ENCODE results near the gene TMEM263.
A peak's percentile ranks its signal among the peaks of the same experiment; 100 is the strongest.

Gene TMEM263

DNA sequence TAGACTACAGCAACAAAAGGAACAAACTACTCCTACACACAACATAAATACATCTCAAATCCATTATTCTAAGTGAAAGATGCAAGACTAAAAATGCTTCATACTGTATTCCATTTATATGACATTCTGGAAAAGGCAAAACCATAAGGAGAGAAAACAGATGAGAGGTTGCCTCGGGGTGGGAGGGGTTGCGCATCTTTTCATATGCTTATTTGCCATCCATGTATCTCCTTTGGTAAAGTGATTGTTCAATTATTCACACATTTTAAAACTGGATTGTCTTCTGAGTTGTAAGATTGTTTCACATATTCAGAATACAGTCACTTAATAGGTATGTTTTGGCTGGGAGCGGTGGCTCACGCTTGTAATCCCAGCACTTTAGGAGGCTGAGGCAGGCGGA lies 5.1 kb upstream of the TMEM263 start:
- no peak for DNase-seq

DNA sequence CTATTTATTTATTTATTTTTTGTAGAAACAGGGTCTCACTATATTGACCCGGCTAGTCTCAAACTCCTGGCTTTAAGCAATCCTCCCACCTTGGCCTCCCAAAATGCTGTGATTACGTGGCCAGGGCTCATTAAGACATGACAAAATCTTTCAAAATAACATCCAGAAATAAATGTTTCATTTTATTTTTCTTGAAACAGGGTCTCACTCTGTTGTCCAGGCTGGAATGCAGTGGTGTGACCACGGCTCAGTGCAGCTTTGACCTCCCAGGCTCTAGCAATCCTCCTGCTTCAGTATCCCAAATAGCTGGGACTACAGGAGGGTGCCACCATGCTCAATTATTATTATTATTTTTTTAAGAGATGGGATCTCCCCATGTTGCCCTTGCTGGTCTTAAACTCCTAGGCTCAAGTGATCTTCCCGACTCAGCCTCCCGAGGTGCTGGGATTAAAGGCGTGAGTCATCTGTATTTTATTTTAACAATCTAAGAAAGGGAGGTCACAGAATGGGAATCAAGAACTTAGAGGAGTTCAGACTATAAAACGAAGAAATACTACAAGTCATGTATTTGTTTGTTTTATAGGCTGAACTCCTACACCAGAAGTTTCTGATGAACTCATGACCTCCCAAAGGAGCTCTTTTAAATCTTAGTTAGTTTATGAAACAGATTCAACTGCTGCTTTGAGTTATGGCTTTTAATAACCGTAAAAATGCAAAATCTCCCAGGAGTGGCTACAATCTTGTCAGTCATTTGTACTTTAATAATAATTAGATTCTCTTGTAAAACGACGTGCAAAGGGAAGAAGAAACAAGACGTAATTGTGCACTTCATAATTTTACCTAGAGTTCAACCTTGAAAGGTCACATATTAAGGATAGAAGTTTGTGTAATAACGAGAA lies 2.1 kb upstream of the TMEM263 start:
- no peak for DNase-seq

DNA sequence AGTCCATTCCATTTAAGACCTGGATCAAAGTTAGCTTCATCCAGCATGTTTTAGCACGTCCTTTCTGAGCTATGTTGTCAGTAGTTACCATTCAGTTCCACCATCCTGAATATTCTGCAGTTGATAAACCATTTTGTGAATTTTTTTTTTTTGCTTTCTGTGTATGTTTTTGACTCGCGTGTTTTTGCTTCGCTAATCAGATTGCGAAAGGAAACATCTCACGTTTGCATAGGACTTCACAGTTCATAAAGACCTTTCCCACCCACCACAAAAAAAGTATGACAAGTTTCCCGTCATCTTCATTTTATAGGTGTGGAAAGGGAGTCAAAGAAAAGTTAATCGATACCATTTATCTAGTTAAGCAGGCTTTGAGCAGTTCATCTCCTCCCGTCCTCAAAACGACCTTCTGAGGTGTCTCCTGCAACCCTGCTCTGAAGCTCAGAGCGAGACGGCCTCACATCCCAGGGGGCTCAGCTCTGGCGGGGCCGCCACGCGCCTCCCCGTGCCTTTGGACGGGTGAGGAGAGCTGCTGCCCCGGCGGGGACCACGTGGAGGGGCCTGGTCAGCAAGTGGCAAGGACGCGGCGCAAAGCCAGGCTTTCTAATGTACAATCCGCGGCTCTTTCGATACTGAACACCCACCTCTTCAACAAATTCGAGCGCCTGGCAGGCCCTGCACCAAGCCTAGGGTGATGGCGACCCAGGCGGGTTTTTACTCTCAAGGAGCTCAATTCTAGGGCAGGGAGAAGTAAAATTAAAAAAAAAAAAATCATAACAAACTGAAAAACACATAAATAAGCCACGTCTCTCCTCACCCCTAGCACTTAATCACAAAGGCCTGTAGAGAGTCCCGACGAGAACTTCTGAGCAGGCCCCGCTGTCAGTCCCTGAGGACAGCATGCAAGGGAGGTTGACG lies 988 bp upstream of the TMEM263 start:
- DNase-seq = no peak

DNA sequence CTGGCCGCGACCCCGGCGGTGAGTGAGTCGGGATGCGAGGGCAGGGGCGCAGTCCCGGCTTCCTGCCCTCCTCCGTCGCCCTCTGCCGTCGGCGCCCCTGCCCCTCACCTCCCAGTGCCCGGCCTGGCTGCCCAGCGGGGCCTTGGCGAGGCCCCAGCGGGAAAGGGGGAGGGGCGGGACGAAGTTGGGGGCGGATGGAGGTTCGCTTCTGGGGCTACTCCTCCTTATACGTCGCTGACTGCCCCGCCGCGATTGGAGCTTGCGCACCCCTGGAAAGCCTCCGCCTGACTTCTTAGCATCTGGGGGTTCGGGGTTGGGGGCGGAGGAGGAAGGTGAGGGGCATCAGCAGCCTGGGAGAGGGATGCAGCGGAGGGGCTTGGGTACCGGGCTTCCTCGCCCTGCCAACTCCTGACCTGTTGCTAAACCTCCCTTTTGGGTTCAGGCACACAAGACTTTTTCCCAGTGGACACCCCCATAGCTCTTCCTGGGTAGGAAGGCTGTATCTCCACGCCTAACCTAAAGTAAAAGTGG lies 406 bp downstream of the TMEM263 start:
- DNase-seq = peak; percentile 40

DNA sequence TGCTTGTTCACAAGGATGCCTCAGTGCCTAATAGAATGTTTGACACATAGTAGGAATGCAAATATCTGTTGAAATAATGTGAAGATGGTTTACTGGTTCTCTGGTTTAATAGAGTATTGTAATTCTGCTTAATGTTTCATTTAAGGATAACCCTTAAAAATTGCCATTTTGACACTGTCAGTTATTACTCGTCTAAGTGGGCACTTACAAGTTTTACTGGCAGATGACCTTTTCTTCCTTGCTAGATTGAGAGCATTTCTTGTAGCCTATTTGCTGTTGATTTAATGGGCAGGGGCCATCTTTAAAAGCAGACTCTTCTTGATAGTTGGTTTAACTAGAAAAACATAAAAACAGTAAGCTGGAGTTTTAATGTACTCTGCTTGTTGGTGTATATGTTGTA lies 1.9 kb downstream of the TMEM263 start:
- DNase-seq = peak; percentile 7

DNA sequence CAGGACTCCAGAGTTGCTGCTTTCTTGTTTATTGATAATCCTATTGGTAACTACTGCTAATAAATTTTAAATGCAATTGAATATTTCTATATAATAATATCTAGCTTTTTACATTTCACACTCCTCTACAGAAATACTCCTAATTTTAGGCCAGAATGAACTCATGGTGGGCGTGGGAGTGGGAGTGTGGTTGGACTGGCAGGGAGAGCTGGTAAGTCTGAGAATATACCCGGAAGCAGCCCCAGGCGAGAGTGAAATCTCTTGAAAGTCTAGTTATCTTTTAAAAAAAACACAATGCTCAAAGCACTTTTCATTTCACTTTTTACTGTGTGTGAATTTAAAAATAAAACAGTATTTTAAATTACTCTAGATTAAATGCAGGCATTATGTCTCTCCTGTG lies 4.7 kb downstream of the TMEM263 start:
- DNase-seq = no peak

DNA sequence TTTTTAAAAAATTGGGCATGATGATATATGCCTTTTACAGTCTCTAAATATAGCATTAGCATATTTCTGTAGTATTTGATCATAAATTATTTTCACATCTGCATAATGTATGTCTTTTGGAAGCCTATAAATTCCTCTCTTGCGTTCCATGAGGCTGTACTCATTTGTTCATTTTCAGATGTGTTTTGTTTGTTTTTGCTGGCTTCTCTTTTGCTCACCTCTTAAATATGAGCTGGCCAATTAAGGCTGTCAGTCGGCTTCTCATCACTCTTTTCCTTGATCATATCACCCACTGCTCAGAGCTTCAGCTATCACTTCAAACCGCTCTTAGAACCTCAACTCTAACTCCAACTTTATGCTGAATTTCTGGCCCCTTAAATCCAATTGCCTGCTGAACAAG lies 6.6 kb downstream of the TMEM263 start:
- no peak for DNase-seq

DNA sequence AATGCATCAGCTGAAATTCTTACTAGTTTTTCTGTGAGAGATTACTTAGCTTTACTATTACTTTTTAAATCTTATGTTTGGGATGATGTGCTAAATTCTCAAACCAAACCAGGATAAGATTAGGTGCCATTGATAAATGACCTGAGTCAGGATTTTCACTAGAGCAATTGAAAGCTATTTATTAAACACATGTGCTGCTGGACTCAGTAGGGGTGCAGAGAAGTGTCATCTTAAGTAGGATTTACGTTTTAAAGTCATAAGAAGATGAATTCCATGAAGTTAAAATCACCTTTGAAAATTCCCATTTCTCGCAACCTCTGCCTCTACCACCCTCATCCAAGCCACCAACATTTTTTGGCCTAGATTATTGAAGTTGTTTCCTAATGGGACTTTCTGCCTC lies 8.8 kb downstream of the TMEM263 start:
- no peak for DNase-seq

DNA sequence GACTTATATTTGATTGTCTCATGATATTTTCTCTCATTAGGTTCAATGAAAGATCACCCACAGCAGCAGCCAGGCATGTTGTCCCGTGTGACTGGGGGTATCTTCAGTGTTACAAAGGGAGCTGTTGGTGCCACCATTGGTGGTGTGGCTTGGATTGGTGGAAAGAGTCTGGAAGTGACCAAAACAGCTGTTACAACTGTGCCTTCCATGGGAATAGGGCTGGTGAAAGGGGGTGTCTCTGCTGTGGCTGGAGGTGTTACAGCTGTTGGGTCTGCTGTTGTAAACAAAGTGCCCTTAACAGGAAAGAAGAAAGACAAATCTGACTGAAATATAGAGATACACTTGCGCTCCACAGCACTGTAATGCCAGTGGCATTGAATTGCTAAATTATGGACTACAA lies 15.4 kb downstream of the TMEM263 start:
- DNase-seq = no peak

DNA sequence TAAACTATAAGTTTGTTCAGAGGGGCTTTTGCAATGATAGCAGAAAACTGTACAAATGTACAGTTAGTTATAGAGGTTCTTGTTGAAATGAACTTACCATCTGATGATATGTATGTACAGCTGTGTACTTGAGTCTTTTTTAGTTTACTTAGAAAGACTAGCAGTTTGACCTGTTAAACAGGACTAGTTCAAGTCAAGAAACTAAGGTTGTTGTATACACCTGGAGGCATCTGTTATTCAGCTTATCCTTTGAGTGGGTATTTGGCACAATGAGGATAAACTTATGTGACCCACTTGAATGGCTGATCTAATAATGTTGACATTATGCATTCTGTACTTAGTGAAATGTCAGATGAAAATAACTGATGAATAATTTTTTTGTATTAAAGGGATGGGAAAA lies 17.8 kb downstream of the TMEM263 start:
- no peak for DNase-seq

DNA sequence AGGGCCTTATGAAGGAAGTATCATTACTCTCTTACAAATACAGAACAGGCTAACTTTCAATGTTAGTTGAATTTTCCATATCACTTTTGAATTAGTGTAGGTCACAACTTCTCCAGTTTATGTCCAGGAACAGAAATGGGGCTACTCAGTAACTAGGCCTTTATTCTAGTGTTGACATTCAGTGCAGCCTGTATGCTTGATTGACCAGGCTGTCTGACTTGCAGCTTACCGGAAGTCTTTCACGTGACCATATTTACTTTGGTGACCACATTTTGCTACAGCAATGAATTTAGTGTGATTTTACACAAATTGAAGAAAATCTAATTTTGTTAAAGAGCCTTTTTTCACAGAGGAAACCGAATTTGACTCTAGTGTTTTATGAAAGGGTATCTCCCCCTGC lies 18.8 kb downstream of the TMEM263 start:
- DNase-seq = no peak

DNA sequence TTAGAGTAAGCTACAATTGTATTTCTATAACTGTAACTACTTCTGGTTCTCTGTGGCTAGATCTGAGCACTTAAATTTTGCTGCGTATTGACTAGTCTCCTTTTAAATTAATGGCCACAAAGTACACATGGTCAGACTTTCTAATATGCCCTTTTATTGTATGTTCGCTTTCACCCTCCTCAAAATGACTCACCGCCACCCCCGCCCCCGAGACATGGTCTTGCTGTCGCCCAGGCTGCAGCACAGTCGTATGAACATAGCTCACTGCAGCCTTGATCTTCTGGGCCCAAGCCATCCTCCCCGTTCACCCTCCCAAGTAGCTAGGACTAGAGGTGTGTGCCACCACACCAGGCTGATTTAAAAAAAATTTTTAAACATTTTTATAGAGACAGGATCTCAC lies 19.4 kb downstream of the TMEM263 start:
- no peak for DNase-seq

DNA sequence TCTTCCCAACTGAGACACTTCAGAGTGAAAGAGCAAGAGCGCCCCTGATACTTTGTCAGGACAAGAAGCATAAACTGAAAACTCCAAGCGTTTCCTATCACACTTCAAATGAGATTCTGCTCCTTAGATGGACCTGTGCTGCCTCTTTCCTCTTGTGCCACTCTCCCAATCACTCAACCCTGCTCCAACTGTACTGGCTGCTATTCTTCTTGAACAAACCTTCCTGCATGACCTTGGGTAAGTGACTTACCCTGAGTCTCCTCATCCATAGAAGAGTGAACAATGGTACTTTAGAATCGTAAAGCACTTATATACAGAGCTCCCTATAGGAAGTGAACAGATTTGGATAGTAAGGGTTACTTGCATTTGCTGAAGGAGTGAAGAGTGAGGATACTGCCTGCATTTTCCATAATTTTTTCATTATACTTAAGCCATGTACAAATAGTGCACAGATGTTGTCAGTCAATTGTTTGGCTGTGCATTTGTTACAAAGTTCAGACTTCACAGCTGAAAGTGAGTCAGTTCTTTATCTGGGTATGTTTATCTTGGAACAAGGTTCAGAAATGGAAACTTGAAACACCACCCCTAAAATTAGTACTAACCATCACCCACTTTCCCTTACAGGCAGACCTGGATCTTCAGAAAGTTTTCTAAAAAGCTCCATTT lies 20.4 kb downstream of the TMEM263 start:
- no peak for DNase-seq

DNA sequence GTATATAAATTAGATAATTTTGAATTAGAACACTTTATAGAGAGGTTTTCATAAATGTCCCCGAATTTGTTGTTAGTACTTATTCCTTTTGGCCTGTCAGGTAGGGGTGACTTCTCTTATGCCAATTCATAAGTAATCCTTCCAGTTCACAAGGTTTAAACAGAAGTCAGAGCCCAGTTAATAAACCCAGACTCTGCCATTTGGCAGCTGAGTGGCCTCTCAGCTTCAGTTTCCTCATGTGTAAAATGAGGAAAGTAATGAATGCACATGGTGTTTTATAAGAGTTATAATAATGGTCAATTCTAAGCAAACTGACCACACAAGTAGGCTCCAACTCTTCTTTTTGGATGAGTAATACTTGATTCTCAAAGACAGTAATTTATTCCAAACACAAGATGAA lies 21.0 kb downstream of the TMEM263 start:
- no peak for DNase-seq

DNA sequence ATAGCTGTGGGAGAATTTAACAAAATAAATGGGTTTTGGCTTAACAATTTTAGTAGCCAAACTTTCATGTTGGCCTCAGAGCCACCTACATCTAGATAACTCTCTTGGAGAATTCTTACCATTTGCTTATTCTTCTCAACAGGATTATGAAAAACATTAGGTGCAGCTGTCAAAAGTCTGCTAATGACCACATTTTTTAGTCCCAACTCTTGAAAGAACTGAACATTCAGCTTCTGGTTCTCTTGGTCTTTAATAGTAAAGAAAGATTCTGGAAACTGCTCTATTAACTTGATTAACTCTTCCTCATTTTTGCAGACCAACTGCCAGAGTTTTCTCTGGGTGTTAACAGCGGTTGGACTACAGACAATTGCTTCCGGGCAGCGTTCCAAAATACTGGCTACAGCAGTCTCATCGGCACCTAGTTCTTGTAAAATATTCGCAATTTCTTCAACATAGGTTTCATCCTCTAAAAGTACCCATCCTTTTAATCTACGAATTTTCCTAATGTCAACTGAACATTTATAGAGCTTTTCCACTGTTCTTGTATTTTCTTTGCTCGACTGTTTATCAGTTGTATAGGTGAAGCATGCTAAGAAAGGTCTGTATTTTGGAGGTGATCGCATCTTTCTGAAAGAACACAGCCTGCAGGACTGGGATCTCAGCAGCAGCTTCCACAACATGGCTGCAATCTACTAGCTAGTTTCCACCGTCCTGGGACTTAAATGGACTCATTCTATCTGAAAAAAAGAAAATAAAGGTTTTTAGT lies 22.5 kb downstream of the TMEM263 start:
- DNase-seq = peak; percentile 70

DNA sequence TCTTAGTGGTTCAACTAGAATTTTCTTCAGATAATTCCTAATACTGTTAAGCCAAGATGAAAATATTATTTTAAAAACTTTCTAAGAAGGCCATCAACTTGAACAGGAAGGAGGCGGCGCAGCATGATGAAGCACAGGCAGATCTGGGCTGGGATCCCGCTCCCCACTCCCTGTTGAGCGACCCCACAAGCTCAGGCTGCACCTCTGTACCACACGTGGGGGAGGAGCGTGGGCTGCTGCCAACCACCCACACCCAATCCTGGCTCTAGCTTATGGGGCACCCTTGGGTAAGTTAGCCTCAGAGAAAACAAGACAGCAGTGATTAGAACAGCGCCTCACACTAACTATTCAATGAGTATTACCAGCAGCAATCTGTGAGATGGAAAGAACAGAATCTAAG lies 25.2 kb downstream of the TMEM263 start:
- DNase-seq = no peak

DNA sequence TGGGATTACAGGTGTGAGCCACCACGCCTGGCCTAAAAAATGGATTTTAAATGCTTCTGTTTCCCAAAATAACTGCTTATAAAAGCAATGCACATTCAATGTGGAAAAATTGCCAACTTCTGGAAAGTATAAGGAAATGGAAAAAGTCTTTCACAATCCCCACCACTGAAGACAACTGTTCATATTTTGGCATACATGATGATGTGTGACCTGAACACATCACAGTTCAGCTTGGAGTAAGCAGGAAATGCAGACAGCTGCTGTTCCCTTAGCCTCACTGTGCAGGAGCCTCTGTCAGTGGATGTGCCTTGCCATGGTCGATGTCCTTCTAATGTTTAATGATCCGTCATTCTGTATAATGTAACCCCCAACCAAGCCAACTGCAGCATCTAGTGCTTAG lies 26.1 kb downstream of the TMEM263 start:
- no peak for DNase-seq

DNA sequence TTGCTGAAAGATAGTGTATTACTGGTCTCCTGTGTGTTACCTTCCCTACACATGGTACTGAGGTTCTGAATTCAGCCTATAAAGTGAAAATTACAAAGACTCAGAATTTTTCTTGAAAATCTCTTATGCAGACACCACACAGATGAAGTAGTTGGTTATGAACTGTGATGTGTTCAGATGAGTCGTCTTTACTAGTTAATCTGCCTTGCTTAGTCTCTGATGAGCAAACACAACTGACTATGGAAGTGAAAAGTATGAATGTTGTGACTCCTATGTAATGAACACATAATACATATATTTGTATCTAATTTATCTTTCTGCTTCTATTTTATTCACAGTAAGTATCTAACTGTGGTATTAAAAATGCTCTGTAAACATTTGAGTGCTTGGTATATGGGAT lies 26.5 kb downstream of the TMEM263 start:
- no peak for DNase-seq

DNA sequence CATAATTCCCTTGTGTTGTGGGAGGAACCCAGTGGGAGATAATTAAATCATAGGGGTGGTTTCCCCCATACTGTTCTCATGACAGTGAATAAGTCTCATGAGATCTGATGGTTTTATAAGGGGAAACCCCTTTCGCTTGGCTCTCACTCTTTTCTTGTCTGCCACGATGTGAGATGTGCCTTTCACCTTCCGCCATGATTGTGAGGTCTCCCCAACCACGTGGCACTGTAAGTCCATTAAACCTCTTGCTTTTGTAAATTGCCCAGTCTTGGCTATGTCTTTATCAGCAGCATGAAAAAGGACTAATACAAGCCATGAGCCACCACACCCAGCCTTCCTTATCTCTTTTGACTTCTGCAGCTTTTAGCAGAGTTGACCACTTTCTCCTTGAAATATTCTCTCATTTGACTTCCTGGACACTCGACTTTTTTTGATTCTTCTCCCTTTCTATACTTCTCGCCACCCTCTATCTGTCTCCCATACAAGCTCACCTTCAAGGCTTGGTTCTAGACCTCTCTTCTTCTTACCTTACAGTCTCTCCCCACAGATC lies 29.0 kb downstream of the TMEM263 start:
- no peak for DNase-seq

DNA sequence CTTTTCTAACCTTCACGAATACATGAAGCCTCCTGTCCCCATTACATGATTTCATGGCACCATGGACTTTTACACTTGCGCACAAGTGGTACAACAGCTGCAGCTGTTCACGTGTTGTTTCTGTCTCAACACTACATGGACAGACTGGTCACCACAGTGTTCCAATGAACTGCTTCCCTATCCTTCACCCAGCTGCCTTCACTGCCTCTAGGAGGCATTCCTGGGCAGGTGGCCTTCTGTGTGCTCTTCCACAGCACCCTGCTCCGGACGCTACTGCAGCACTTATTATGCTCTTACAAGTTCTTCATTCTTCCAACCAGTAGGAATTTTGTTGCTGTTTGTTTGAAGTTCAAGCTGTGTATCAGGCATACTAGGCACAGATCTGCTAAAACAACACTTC lies 29.8 kb downstream of the TMEM263 start:
- DNase-seq = peak; percentile 1

DNA sequence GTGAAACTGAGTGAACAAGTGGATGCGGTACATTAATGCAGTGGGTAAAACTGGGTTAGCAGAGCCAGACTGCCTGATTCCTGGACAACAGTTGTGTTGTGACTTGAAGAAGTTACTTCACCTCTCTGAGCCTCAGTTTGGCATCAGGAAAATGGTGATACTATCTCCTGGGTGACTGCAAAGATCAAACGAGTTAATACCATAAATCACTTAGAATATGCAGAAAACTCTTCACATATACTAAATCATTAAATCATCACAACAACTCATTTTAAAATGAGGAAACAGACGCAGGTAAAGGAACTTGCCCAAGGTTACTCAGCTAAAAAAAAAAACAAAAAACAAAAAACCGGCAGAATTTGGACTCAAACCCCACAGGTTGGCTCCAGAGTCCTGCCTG lies 30.4 kb downstream of the TMEM263 start:
- no peak for DNase-seq
